HG03460 (cell line): Measurements from ENCODE around the gene GRAP.
"Not testable (repeated sequence)": the region's sequence is repeated elsewhere in the genome, so short reads cannot be mapped to it uniquely, and the experiment has no call there.

Experiments used
- ATAC-seq: cut with Tn5 transposase; IDR thresholded peaks from one replicate; pipeline ENCODE4 v1.9.1; 2021; ENCODE audit not compliant: unreplicated experiment

The GRAP gene

DNA sequence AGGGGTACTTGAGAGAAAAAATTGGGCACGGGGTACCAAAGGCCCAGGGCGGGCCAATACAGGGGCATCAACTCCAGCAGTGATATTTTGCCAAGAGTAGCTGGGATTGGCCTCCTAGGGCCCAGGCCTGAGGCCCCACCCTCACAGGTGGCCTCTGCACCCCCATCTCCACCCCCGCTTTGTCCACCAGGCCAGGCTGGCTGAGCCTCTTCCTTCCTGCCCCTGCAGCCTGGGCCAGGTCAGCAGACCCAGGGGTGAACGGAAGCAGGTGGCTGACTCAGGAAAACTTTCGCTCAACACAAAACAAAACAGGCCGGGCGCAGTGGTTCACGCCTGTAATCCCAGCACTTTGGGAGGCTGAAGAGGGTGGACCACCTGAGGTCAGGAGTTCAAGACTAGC lies 3.7 kb downstream of the GRAP start:
- ATAC-seq: not testable (repeated sequence)

GRCh38 chr17:19042369-19042768 lies 4.4 kb downstream of the GRAP start:
- ATAC-seq: not testable (repeated sequence)

GRCh38 chr17:19041871-19042270 lies 4.9 kb downstream of the GRAP start:
- not testable (repeated sequence) for ATAC-seq

GRCh38 chr17:19040350-19040749 lies 6.4 kb downstream of the GRAP start:
- ATAC-seq: not testable (repeated sequence)

- ATAC-seq: not testable (repeated sequence)
Measured at GRCh38 chr17:19038730-19039129, 8.0 kb downstream of the GRAP start.

- ATAC-seq: not testable (repeated sequence)
Measured at GRCh38 chr17:19038007-19038406, 8.8 kb downstream of the GRAP start.

- not testable (repeated sequence) for ATAC-seq
Measured at GRCh38 chr17:19037547-19037946, 9.2 kb downstream of the GRAP start.

DNA sequence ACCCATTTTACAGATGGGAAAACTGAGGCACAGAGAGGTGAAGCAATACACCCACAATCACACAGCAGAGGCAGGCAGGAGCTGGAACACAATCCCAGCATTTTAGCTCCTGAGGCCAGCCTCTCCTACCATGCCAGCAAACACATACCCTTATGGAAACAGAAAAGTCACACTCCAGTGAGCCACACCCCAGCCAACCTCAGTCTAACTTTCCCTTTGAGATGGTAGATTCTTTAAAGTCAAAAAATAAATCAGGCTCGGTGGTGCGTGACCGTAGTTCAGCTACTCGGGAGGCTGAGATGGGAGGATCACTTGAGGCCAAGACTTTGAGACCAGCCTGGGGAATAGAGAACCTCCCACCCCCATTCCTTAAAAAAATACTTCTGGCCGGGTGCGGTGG lies 10.6 kb downstream of the GRAP start:
- ATAC-seq: peak; percentile 34

GRCh38 chr17:19032377-19032988 lies 14.3 kb downstream of the GRAP start:
- ATAC-seq: peak; percentile 49

GRCh38 chr17:19031729-19032128 lies 15.0 kb downstream of the GRAP start:
- ATAC-seq: peak; percentile 38

DNA sequence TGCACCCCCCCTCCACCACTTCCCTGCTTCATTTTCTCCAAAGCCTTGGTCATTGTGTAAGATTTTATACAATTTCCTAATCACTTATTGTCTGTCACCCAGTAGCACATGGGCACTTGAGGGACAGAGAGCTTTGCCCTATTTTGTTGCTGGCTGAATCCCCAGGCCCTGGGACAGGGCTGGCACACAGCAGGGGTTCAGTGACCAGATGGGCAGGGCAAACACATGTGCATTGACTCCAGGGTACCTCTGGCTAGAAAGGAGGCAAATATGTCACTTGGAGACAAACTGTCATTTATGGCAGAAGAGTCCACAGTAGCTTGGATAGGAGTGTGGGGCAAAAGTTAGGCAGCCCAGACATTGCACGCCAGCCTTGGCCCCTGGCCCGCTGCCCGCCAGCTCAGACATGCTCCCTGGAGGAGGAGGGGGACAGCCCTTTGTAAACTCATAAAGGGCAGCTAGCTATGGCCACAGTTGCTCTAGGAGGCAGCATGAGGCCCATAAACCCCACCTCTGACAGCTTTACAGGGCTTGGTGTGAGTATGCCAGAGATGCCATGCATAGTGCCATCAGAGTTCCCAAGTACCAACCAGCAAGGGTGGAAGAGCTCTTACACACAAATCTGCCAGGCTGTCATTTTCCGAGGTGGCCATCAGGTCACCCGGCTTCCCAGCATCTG lies 15.8 kb downstream of the GRAP start:
- ATAC-seq: not testable (repeated sequence)

- ATAC-seq: not testable (repeated sequence)
Measured at GRCh38 chr17:19029740-19030139, 17.0 kb downstream of the GRAP start.

- not testable (repeated sequence) for ATAC-seq
Measured at GRCh38 chr17:19028671-19029070, 18.1 kb downstream of the GRAP start.

DNA sequence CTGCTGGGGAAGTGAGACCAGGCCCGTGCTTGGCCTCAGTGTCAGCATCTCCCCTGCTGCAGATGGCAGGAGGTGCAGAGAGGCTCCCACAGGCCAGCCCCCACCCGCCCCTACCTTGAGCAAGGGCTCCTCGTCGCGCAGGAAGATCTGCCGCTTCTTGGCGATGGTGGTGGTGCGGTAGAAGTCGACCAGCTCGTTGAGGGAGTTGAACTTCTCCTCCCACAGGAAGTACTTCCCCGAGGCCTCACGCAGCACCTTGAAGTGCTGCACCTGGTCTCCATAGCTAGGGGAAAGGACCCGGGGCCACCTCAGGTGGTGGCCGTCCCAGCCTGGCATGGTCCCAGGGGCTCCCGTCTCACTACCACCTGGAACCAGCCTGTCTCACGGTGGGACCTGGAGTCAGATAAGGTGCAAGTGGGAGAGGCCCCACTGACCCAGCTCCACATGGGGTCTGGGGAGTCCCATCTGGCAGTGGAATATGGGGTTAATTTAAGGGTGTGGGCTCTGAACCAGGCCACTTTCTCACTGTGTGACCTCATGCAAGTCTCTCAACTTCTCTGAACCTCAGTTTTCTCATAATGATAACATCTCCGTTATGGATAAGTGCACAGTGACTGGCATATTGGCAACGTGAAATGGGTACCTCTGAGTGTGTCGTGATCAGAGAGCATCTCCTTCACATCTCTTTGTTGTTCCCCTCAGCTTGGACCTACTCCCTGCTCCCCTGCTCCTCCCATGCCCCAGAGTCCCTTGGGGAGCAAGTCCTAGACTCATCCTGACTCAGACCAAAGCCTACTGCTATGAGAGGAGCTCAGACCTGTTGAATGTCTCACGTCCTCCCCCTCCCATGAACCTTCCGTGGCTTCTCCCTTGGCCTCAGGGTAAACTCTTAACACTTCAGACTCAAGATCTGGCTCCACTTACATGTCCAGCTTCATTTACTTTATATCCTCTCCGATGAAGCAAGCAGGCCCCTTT lies 22.4 kb downstream of the GRAP start:
- no peak for ATAC-seq

GRCh38 chr17:19023209-19023999 lies 23.4 kb downstream of the GRAP start:
- ATAC-seq: no peak

DNA sequence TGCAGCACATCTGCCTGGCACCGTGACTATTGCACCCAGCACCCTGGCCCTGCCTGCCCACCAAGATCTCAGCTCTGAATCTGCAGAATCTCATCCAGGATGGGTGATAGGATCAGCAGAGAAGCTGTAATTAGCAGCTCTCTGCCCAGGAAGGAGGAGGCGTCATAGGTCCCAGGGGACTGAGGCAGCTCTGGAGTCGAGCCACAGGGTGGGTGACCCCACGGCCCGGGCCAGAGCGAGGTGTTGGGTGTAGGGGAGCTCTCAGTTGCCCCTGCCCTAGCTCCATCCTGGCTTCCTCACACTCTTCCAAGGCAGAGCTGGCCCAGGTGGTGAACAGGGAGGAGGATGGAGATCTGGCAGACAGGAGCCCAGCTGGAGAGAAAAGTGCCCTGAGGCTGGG lies 24.0 kb downstream of the GRAP start:
- no peak for ATAC-seq

GRCh38 chr17:19022128-19022527 lies 24.6 kb downstream of the GRAP start:
- no peak for ATAC-seq

GRCh38 chr17:19021622-19022083 lies 25.1 kb downstream of the GRAP start:
- no peak for ATAC-seq

GRCh38 chr17:19021011-19021621 lies 25.6 kb downstream of the GRAP start:
- ATAC-seq: not testable (repeated sequence)

- no peak for ATAC-seq
Measured at GRCh38 chr17:19020016-19020415, 26.7 kb downstream of the GRAP start.
